GM21367 (cell line): ENCODE data around the gene AK6.
A peak's percentile ranks its signal among the peaks of the same experiment; 100 is the strongest.
"Not testable (repeated sequence)": the region's sequence is repeated elsewhere in the genome, so short reads cannot be mapped to it uniquely, and the experiment has no call there.

ENCODE experiments used
- ATAC-seq: cut with Tn5 transposase; IDR thresholded peaks from one replicate; pipeline ENCODE4 v1.9.1; 2021; ENCODE audit not compliant: unreplicated experiment

AK6 gene

DNA sequence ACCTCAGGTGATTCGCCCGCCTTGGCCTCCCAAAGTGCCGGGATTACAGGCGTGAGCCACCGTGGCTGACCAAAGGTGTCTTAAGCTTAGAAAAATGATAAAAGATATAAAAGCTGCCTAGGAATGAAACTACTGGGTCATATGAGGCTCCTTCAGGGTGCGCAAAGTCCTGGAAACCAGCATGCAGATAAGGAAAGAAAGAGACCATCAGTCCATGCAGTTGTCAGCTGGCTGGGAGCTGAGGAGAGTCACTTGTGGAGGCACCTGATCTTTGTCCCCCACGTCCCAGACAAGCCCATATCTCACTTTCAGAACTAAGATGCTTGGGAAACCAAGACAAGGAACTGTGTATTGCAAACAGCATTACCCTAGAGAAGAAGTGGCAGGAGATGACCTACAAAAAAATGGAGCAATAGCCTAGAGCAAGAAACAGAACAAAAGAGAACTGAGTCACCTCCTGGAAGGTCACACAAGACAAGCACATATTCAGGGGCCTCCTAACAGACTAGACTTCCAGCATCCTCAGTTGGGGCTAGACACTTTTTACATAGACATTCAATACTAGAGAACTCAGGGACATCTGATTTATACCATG, 33.9 kb downstream of the AK6 start:
- ATAC-seq = no peak

DNA sequence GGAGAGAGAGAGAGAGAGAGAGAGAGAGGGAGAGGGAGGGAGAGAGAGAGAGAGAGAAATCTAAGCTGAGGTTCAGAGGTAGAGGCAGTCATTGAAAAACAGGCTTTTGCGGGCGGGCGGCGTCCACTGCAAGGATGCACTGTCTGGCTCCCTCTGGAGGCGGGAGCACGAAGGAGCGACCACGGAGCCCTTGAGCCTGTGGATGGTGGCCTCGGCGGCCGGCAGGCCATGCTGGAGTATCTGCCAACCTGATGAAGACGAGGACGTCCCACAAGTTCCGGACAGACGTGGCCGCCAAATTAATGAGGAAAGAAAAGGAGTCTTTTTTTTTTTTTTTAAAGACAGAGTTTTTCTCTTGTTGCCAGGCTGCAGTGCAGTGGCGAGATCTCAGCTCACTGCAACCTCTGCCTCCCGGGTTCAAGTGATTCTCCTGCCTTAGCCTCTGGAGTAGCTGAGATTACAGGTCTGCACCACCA, 34.5 kb downstream of the AK6 start:
- ATAC-seq = peak; percentile 54

GRCh38 chr5:69333668-69334315, 35.5 kb downstream of the AK6 start:
- ATAC-seq = not testable (repeated sequence)

GRCh38 chr5:69331528-69332445, 37.5 kb downstream of the AK6 start:
- ATAC-seq = no peak

- no peak for ATAC-seq
Observed at GRCh38 chr5:69329905-69330489, 39.3 kb downstream of the AK6 start.

GRCh38 chr5:69326365-69326764, 43.0 kb downstream of the AK6 start:
- ATAC-seq = no peak

DNA sequence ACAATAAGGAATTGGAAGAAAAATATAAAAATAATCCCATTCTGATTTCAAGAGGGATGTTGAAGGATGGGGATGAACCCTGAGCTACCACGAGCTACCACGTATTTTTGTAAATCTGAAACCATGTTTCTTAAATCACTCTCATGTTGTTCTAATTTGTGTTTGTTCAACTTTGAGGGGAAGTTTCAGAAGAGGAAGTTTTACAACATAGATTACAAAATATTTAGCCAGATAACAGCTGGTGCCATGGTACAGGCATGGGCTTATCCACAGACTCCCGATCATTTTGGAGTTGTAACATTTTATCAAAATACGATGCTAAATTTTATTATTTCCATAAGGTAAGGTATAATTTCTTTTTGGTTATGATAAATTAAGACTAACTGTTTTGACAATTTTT, 51.9 kb downstream of the AK6 start:
- ATAC-seq = no peak

GRCh38 chr5:69315972-69316371, 53.3 kb downstream of the AK6 start:
- no peak for ATAC-seq

DNA sequence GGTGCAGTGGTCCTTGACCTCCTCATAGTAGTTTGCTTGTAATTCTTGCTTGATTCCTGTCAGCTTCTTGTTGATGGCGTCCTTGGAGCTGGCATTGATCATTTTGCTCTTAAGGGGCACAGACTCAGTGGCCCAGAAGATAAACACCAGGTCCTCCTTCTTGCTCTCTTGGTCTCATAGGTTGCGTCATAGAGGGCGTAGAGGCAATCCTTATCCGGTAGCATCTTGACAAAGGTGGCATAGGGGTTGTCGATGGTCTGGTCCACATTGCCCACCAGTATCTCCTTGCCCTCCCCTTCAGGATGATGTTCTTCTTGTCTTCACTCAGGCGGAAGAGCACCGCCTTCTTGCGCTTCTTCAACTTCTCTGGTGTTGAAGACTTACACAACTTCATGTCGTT, 55.9 kb downstream of the AK6 start:
- ATAC-seq = no peak

DNA sequence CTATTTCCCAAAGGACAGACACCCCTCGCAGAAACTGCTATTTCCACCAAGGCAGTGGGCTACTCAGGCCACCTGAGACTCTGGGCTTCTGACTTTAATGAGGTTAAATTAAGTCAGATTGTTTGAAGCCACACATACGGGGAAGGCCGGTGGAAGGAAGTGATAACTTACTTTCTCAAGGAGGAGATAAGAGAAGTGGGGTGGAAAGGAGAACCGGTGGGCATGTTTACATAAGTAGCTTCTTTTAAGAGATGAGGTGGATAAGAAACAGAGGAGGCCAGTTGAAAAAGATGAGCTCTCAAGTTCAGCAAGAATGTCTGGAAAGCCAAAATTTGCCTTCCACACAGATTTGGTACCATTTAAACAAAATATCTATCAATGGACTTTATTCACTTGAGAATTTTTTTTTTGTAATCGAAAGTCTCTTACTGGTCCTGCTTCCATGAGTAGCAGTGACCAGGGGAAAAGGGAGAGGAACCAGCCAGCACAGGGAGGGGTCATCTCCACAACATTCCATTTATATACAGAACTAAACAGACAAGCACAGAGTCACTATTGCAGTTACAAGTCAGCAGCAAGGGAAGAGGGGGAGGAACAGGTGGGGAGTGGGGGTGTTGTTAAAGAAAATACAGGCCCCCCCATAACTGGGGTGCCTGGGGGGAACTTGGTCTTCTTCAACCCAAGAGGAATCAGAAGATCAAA, 56.7 kb downstream of the AK6 start:
- ATAC-seq = no peak

DNA sequence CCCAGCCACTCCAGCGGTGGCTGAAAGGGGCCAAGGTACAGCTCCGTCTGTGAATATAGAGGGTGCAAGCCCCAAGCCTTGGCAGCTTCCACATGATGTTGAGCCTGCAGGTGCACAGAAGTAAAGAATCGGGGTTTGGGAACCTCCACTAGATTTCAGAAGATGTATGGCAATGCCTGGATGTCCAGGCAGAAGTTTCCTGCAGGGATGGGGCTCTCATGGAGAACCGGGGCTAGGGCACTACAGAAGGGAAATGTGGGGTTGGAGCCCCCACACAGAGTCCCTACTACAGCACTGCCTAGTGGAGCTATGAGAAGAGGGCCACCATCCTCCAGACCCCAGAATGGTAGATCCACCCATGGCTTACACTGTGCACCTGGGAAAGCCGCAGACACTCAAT, 59.9 kb downstream of the AK6 start:
- no peak for ATAC-seq

DNA sequence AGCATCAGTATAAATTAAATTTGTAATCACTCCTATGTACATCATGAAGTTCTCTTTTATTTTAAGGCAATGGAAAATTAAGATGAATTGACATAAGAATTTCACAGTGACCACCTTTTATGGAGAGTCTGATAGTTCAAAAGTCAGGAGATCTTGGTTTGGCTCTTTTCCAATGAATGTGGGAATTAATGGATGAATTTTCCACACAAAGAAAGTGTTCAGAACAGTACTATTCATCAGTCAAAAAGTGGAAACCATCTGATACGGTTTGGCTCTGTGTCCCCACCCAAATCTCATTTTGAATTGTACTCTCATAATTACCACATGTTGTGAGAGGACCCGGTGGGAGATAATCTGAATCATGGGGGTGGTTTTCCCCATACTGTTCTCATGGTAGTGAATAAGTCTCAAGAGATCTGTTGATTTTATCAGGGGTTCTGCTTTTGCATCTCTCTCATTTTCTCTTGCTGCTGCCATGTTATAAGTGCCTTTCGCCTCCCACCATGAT, 61.2 kb downstream of the AK6 start:
- no peak for ATAC-seq

DNA sequence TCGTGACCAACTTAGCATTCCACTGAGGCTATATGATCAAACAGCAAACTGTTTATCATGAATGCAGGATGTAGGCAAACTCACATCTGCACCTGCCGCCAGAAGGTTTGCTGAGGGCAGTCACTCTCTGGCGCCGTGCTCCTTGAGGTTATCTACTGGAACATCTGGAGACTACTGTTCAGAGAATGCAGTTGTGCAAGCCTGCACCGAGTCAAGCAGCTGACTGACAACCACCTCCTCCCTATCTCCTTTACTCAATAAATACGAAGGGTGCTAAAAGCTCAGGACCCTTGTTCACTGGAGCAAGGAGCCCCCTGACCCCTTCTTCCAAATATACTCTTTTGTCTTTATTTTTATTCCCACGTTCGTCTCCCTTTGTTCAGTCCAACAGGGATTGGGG, 63.8 kb downstream of the AK6 start:
- ATAC-seq = no peak
